ENCODE results near the gene ORAI2. TPM values are rescaled to one million over a fixed set of nuclear protein-coding genes. Genes with fewer than 3 reads are reported as not detected.

The ORAI2 gene
- total RNA-seq = 46.3 and 47.8 TPM in 2 replicates
- long read RNA-seq, full-length matches to known transcripts = 5 of 12 reads
- long read RNA-seq, partial matches to known transcripts = 0 of 12 reads
- long read RNA-seq, other reads (novel, unspliced or antisense) = 7 of 12 reads

GRCh38 chr7:102433219-102434038 lies at the start of gene ORAI2:
Gene ORAI2, plus strand, starts transcription at chr7:102433575. Its CDS starts 5,382 bp downstream, at chr7:102438957.
- H3K27ac Mint-ChIP-seq (ENCODE audit: unreplicated experiment) = peak within 1 kb of the TSS; percentile 67
- H3K9me3 Mint-ChIP-seq (ENCODE audit: unreplicated experiment) = no peaks in the 10 kb centered on the region
- peaks cover 3% of the 10 kb centered on the region for H3K36me3 Mint-ChIP-seq (ENCODE audit: unreplicated experiment)
- peak; percentile 92 for DNase-seq (ENCODE audit: extremely low spot score, unreplicated experiment)
- no peaks in the 10 kb centered on the region for H3K27me3 Mint-ChIP-seq (ENCODE audit: unreplicated experiment)
- peak within 1 kb of the TSS; percentile 78 for H3K4me3 Mint-ChIP-seq (ENCODE audit: unreplicated experiment)
- H3K4me1 Mint-ChIP-seq (ENCODE audit: unreplicated experiment) = peaks cover 20% of the 10 kb centered on the region
- no peak for TF ChIP-seq CTCF (IDR thresholded peaks at IDR 0.05)

- H3K9me3 Mint-ChIP-seq (ENCODE audit: unreplicated experiment) = no peaks in the 10 kb centered on the region
- peaks cover 14% of the 10 kb centered on the region for H3K36me3 Mint-ChIP-seq (ENCODE audit: unreplicated experiment)
- H3K4me1 Mint-ChIP-seq (ENCODE audit: unreplicated experiment) = no peaks in the 10 kb centered on the region
- H3K27ac Mint-ChIP-seq (ENCODE audit: unreplicated experiment) = no peak overlapping the region
- no peak overlapping the region for H3K4me3 Mint-ChIP-seq (ENCODE audit: unreplicated experiment)
- no peak for TF ChIP-seq CTCF (IDR thresholded peaks at IDR 0.05)
- H3K27me3 Mint-ChIP-seq (ENCODE audit: unreplicated experiment) = no peaks in the 10 kb centered on the region
- no peak for DNase-seq (ENCODE audit: extremely low spot score, unreplicated experiment)
Measured at GRCh38 chr7:102387064-102387463, 46.3 kb upstream of the ORAI2 start.

GRCh38 chr7:102389810-102390209 lies 43.6 kb upstream of the ORAI2 start:
- no peak overlapping the region for H3K27ac Mint-ChIP-seq (ENCODE audit: unreplicated experiment)
- DNase-seq (ENCODE audit: extremely low spot score, unreplicated experiment) = no peak
- no peak for TF ChIP-seq CTCF (IDR thresholded peaks at IDR 0.05)
- no peak overlapping the region for H3K4me3 Mint-ChIP-seq (ENCODE audit: unreplicated experiment)
- H3K27me3 Mint-ChIP-seq (ENCODE audit: unreplicated experiment) = no peaks in the 10 kb centered on the region
- peaks cover 10% of the 10 kb centered on the region for H3K36me3 Mint-ChIP-seq (ENCODE audit: unreplicated experiment)
- H3K9me3 Mint-ChIP-seq (ENCODE audit: unreplicated experiment) = no peaks in the 10 kb centered on the region
- H3K4me1 Mint-ChIP-seq (ENCODE audit: unreplicated experiment) = no peaks in the 10 kb centered on the region

- TF ChIP-seq CTCF (IDR thresholded peaks at IDR 0.05) = peak; percentile 92
- Mint-ChIP-seq H3K4me3 (ENCODE audit: unreplicated experiment) (no peak overlapping the region), H3K9me3 (ENCODE audit: unreplicated experiment) (no peaks in the 10 kb centered on the region), H3K36me3 (ENCODE audit: unreplicated experiment) (peaks cover 10% of the 10 kb centered on the region), H3K27ac (ENCODE audit: unreplicated experiment) (no peak overlapping the region), H3K4me1 (ENCODE audit: unreplicated experiment) (peaks cover 6% of the 10 kb centered on the region), H3K27me3 (ENCODE audit: unreplicated experiment) (no peaks in the 10 kb centered on the region)
- DNase-seq (ENCODE audit: extremely low spot score, unreplicated experiment) = peak; percentile 93
Measured at GRCh38 chr7:102390697-102391484, 42.5 kb upstream of the ORAI2 start.

GRCh38 chr7:102392330-102392729 lies 41.0 kb upstream of the ORAI2 start:
- Mint-ChIP-seq H3K27ac (ENCODE audit: unreplicated experiment) (no peak overlapping the region), H3K27me3 (ENCODE audit: unreplicated experiment) (no peaks in the 10 kb centered on the region), H3K4me3 (ENCODE audit: unreplicated experiment) (no peak overlapping the region), H3K9me3 (ENCODE audit: unreplicated experiment) (no peaks in the 10 kb centered on the region), H3K36me3 (ENCODE audit: unreplicated experiment) (peaks cover 3% of the 10 kb centered on the region), H3K4me1 (ENCODE audit: unreplicated experiment) (peaks cover 15% of the 10 kb centered on the region)
- TF ChIP-seq CTCF (IDR thresholded peaks at IDR 0.05) = no peak
- no peak for DNase-seq (ENCODE audit: extremely low spot score, unreplicated experiment)
